ENCODE data around the gene NOTCH1. TPM values are rescaled to one million over a fixed set of nuclear protein-coding genes. Genes with fewer than 3 reads are reported as not detected.

The NOTCH1 gene
- total RNA-seq: 123 and 222 TPM in 2 replicates

GRCh38 chr9:136545965-136546696 is at the start of gene NOTCH1:
Gene NOTCH1, minus strand, starts transcription at chr9:136546048. Its CDS starts 262 bp downstream, at chr9:136545786.

GRCh38 chr9:136482793-136483588 is 62.9 kb downstream of the NOTCH1 start, which contains the start of gene SEC16A:
Gene SEC16A, minus strand, starts transcription at chr9:136483040. Its CDS starts 5,425 bp downstream, at chr9:136477615.

Other genes starting within 250 kb of the NOTCH1 start
- under 0.01 TPM in 1 of 2 replicates, not detected in the other for gene CCDC187, start 242.0 kb downstream of the NOTCH1 start, total RNA-seq
- gene GPSM1, start 218.5 kb downstream of the NOTCH1 start, total RNA-seq: 13.4 and 34.0 TPM in 2 replicates
- 15.4 and 22.0 TPM in 2 replicates for gene DNLZ, start 182.3 kb downstream of the NOTCH1 start, total RNA-seq
- gene CARD9, start 172.4 kb downstream of the NOTCH1 start, total RNA-seq: under 0.01 and 1.9 TPM in 2 replicates
- gene SNAPC4, start 145.9 kb downstream of the NOTCH1 start, total RNA-seq: 7.0 and 8.9 TPM in 2 replicates
- gene ENTR1, start 135.4 kb downstream of the NOTCH1 start, total RNA-seq: 70.4 and 83.8 TPM in 2 replicates
- 34.1 and 38.8 TPM in 2 replicates for gene PMPCA, start 135.4 kb downstream of the NOTCH1 start, total RNA-seq
- gene INPP5E, start 106.2 kb downstream of the NOTCH1 start, total RNA-seq: 2.8 and 6.0 TPM in 2 replicates
- 21.3 and 22.4 TPM in 2 replicates for gene SEC16A, start 63.0 kb downstream of the NOTCH1 start, total RNA-seq
- 13.2 and 23.9 TPM in 2 replicates for gene EGFL7, start 116.9 kb upstream of the NOTCH1 start, total RNA-seq
- 54.1 and 69.6 TPM in 2 replicates for gene AGPAT2, start 141.4 kb upstream of the NOTCH1 start, total RNA-seq
- gene DIPK1B, start 166.5 kb upstream of the NOTCH1 start, total RNA-seq: 0.43 and 5.3 TPM in 2 replicates
- gene LCN10, start 196.9 kb upstream of the NOTCH1 start, total RNA-seq: under 0.01 TPM in 1 of 2 replicates, not detected in the other
- not detected in 2 replicates for gene LCN6, start 202.5 kb upstream of the NOTCH1 start, total RNA-seq
- not detected in 2 replicates for gene LCN8, start 212.2 kb upstream of the NOTCH1 start, total RNA-seq
- gene LCN15, start 218.5 kb upstream of the NOTCH1 start, total RNA-seq: under 0.01 TPM in 1 of 2 replicates, not detected in the other
- 145 and 153 TPM in 2 replicates for gene TMEM141, start 245.3 kb upstream of the NOTCH1 start, total RNA-seq